Measurements from ENCODE around the gene EBF3. TPM values are rescaled to one million over a fixed set of nuclear protein-coding genes. Genes with fewer than 3 reads are reported as not detected.

Gene EBF3
- total and polyA plus RNA-seq, 9 of the 15 experiments (the other 6 are each of a cell fraction or from before 2014, with no cell fraction given) = not detected

GRCh38 chr10:129808092-129808983 lies 155.7 kb downstream of the EBF3 start (continued):
- TF ChIP-seq ZNF592 (IDR thresholded peaks at IDR 0.05) = no peak

GRCh38 chr10:129807211-129807610 lies 156.9 kb downstream of the EBF3 start:
- no peaks in the 10 kb centered on the region for H3K9me3 ChIP-seq (replicated peaks; ENCODE audit: control insufficient read depth, insufficient read depth, low read depth, low read length)
- CTCF ChIA-PET (ENCODE audit: low intra/inter-chr PET ratio) = no interaction called here
- 2% methylated on average over 7 of the region's 7 CpGs for WGBS (ENCODE audit: insufficient coverage, low coverage, missing lambda C conversion rate)
- POLR2A ChIA-PET = no interaction called here
- intact Hi-C loops (cut with micrococcal nuclease) = no loop called here
- DNase-seq (ENCODE audit: extremely low read depth in 1 of 4, low spot score in 3 of 4) (no peak), ATAC-seq (no peak), FAIRE-seq (no peak)
- H3K4me1 ChIP-seq (replicated peaks in 1 of 2; ENCODE audit: control insufficient read depth in 2 of 2, insufficient read depth in 2 of 2, low read length in 2 of 2) = no peaks in the 10 kb centered on the region
- no peak overlapping the region for H3K4me3 ChIP-seq
- H3K4me2 ChIP-seq (ENCODE audit: insufficient read depth, low read length) = no peak overlapping the region
- H4K20me1 ChIP-seq (replicated peaks; ENCODE audit: control insufficient read depth, insufficient read depth, low read length) = no peaks in the 10 kb centered on the region
- no peak overlapping the region for H3K9ac ChIP-seq (ENCODE audit: insufficient read depth in 1 of 2, low read depth in 2 of 2, low read length in 2 of 2)
- H2AFZ ChIP-seq (ENCODE audit: low read depth, low read length) = no peak overlapping the region
- no TSS peak for BruUV-seq (replicated peaks)
- TF ChIP-seq ZNF740 (CRISPR knock-in tag; IDR thresholded peaks at IDR 0.05) = no peak
- TF ChIP-seq ZNF740 (tag; IDR thresholded peaks at IDR 0.05) = no peak
- no peak for TF ChIP-seq ARID3A (IDR thresholded peaks at IDR 0.05; ENCODE audit: borderline replicate concordance, low read depth, low read length)
- TF ChIP-seq ILF3 (IDR thresholded peaks at IDR 0.05; ENCODE audit: borderline replicate concordance) = no peak
- no peak for TF ChIP-seq E2F6 (IDR thresholded peaks at IDR 0.05; ENCODE audit: borderline replicate concordance in 1 of 2, extremely low read depth in 1 of 2, insufficient read depth in 1 of 2, insufficient read length in 1 of 2, low read depth in 1 of 2, low read length in 1 of 2, poor library complexity in 1 of 2, severe bottlenecking in 1 of 2)
- in situ Hi-C loops (cut with MboI) = no loop called here
- H3K36me3 ChIP-seq (ENCODE audit: control insufficient read depth, insufficient read depth, low read length) = no peaks in the 10 kb centered on the region
- H3K79me2 ChIP-seq (ENCODE audit: control insufficient read depth, insufficient read depth, low read length) = no peaks in the 10 kb centered on the region
- H3K9me1 ChIP-seq (ENCODE audit: control insufficient read depth, insufficient read depth, low read length) = no peaks in the 10 kb centered on the region
- H3K27me3 ChIP-seq (ENCODE audit: control insufficient read depth in 2 of 2, insufficient read depth in 2 of 2, low read length in 2 of 2) = peaks cover 0 to 10% of the 10 kb centered on the region in 2 experiments; a peak in 1 of 5 replicates
- no peak overlapping the region for H3K27ac ChIP-seq (ENCODE audit: extremely low read depth, low read depth, low read length)
